CD4-positive, alpha-beta memory T cell (primary cell): Measurements from ENCODE around the gene SUN2. TPM values are rescaled to one million over a fixed set of nuclear protein-coding genes. Genes with fewer than 3 reads are reported as not detected.

Source experiments
- CTCF ChIA-PET: fragments of 350-600 bp; sonication (Branson Sonifier 250); formaldehyde crosslinking; loops from one replicate; lab custom pipeline; 2021; ENCODE audit warnings: inconsistent platforms; ENCODE audit not compliant: partially characterized antibody; lab: Charles Lee
- POLR2A ChIA-PET: fragments of 350-600 bp; sonication (Branson Sonifier 250); formaldehyde crosslinking; loops from one replicate; lab custom pipeline; 2021; ENCODE audit not compliant: partially characterized antibody; lab: Charles Lee
- DNase-seq, 5 donors: peaks; one replicate each; pipeline versions ENCODE4 v3.0.0 to v3.0.0-alpha.2; 2020 to 2022; ENCODE audit warnings: mixed read lengths in 1 of 5
- H3K27ac ChIP-seq: one replicate; pipeline ENCODE4 v1.7.0; 2013; ENCODE audit warnings: low read depth, low read length
- H3K27me3 ChIP-seq: 2 replicates; pipeline ENCODE4 v1.7.0; 2013; ENCODE audit warnings: mild to moderate bottlenecking, low read length, moderate library complexity; ENCODE audit not compliant: insufficient read depth
- H3K36me3 ChIP-seq: 2 replicates; pipeline ENCODE4 v1.7.0; 2013; ENCODE audit warnings: mild to moderate bottlenecking, low read length, moderate library complexity; ENCODE audit not compliant: insufficient read depth
- H3K4me1 ChIP-seq: 2 replicates; pipeline ENCODE4 v1.7.0; 2013; ENCODE audit warnings: mild to moderate bottlenecking, low read length, moderate library complexity; ENCODE audit not compliant: insufficient read depth
- H3K4me3 ChIP-seq, 2 donors: one replicate each; pipeline ENCODE4 v1.7.0; 2013; ENCODE audit warnings: low read length in 2 of 2, mild to moderate bottlenecking in 1 of 2
- H3K9me3 ChIP-seq, 2 donors: one replicate each; pipeline ENCODE4 v1.7.0; 2013; ENCODE audit warnings: low read length in 2 of 2, control low read depth in 1 of 2; ENCODE audit not compliant: control insufficient read depth in 1 of 2
- H3K27ac Mint-ChIP-seq, 7 donors: one replicate each; pipeline ENCODE4 v1.8.0; 2020 to 2021; ENCODE audit warnings: mixed read lengths in 7 of 7, mild to moderate bottlenecking in 6 of 7, inconsistent platforms in 3 of 7, moderate library complexity in 3 of 7
- H3K27me3 Mint-ChIP-seq, 2 donors: one replicate each; pipeline ENCODE4 v1.8.0; 2020 to 2021; ENCODE audit warnings: mixed read lengths in 2 of 2
- H3K36me3 Mint-ChIP-seq, 2 donors: one replicate each; pipeline ENCODE4 v1.8.0; 2020 to 2021; ENCODE audit warnings: mixed read lengths in 2 of 2, inconsistent platforms in 1 of 2, mild to moderate bottlenecking in 1 of 2
- H3K4me1 Mint-ChIP-seq, 4 donors: one replicate each; pipeline ENCODE4 v1.8.0; 2020 to 2021; ENCODE audit warnings: mixed read lengths in 4 of 4, mild to moderate bottlenecking in 1 of 4
- H3K4me3 Mint-ChIP-seq, 8 donors: one replicate each; pipeline ENCODE4 v1.8.0; 2020 to 2021; ENCODE audit warnings: mixed read lengths in 8 of 8, mild to moderate bottlenecking in 7 of 8, moderate library complexity in 6 of 8, inconsistent platforms in 3 of 8
- H3K9me3 Mint-ChIP-seq, 8 donors: one replicate each; pipeline ENCODE4 v1.8.0; 2020 to 2021; ENCODE audit warnings: mixed read lengths in 8 of 8, mild to moderate bottlenecking in 5 of 8, inconsistent platforms in 3 of 8, moderate library complexity in 1 of 8
- intact Hi-C: fragments of 100-400 bp; cut with micrococcal nuclease; formaldehyde crosslinking; loops from one replicate; pipeline ENCODE4 v1.15.1; 2023
- polyA plus RNA-seq, 2 donors: library from polyadenylated mRNA; unstranded; fragments of 300-500 nt; fragmentation: Illumina TruSeq; gene quantifications; one replicate each; pipeline ENCODE4 v1.2.3, GENCODE V29; 2021
- total RNA-seq, 2 experiments: library from RNA; stranded (reverse); gene quantifications; one replicate each; pipeline ENCODE4 v1.2.3, GENCODE V29; 2021

SUN2 gene
- total and polyA plus RNA-seq, 4 experiments from 2014 or later = 323 to 1,004 (median 815) TPM

DNA sequence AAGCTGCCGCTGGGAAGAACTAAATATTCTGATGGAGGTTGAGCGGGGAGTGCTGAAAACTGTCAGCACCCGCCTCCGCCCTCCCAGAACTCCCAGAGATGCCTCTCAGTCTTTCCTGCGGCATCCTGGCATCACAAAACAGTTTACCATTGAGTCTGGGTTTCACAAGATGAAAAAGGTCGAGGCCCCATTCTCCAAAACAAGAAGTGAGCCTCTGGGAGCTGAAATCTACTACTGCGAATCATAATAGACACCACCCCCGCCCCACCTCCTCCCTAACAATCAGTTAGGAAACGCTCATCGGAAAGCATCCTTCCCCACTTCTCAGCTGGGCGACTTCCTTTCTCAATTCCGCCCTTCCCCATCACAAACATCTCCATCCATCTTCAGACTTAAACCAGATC lies 1.0 kb downstream of the SUN2 start:
- intact Hi-C loops = loop anchor here (5.0 kb wide), 2 partner anchors 32 to 88 kb away; partner anchors contain the start of gene NPTXR
- Mint-ChIP-seq H3K4me1 (peaks cover 42 to 88% (median 60%) of the 10 kb centered on the region in 4 donors), H3K27ac (peak overlapping the region; percentile 80 to 99 (median 98)), H3K9me3 (peaks cover 0 to 2% (median 0%) of the 10 kb centered on the region in 8 donors), H3K36me3 (peaks cover 38 to 52% of the 10 kb centered on the region in 2 donors), H3K4me3 (peak overlapping the region; percentile 97 to 99 (median 99)), H3K27me3 (no peaks in the 10 kb centered on the region)
- H3K27ac ChIP-seq = peak overlapping the region; percentile 74
- DNase-seq = peak in 3 of 5 donors; percentile 36 to 61 (median 45)
- no peaks in the 10 kb centered on the region for H3K9me3 ChIP-seq
- POLR2A ChIA-PET = interaction anchor here (0.5 to 42.6 kb wide), 9 partner anchors 5 to 564 kb away, joined by 4 to 1746 read pairs (median 9); partner anchors contain the start of genes CBX6, GTPBP1, NPTXR and SUN2
- peaks cover 33% of the 10 kb centered on the region for H3K36me3 ChIP-seq
- H3K4me1 ChIP-seq = peaks cover 76% of the 10 kb centered on the region
- CTCF ChIA-PET = interaction anchor here (0.8 to 1.9 kb wide), 2 partner anchors 21 to 115 kb away, joined by 3 to 9 read pairs; no protein-coding TSS in a partner anchor
- peak overlapping the region; percentile 68 to 98 for H3K4me3 ChIP-seq
- H3K27me3 ChIP-seq = no peaks in the 10 kb centered on the region

DNA sequence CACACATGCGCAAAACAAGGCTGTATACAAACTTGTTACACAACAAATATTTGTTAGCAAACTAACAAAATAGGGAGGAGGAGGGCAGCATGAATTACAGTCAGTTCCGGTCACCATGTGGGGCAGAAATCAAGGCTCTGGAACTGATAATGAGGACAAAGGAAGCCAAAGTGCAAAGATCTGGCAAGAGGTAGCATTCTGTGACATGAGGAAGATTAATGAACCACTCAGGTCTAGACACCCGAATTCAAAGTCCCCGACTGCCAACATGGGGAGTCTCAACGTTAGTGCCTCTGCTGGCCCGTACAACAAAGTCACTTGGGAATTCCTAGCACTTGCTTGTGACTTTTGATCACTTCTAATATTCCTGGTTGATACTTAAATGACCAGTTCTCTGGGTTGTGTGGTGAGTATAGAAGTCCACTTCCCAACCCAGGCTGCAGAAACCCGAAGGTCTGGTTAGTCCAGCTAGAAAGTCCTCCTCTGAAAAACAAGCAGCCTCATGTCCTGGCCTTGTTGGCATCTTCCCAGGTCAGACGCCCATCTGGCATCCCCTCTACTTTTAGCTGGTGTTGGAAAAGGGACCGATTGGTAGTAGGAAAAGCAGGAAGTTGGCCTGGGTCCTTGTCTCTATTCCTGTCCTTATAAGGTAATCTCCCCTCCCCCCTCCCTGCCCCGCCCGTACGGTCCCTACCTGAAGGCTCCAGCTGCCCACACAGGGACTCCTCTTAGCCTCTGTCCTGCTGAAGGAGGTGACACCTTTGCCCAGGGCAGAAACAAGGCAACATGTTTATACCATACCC lies 1.6 kb downstream of the SUN2 start:
- Mint-ChIP-seq H3K9me3 (peaks cover 0 to 2% (median 0%) of the 10 kb centered on the region in 8 donors), H3K4me1 (peaks cover 44 to 89% (median 61%) of the 10 kb centered on the region in 4 donors), H3K27ac (peak overlapping the region; percentile 89 to 99 (median 98)), H3K36me3 (peaks cover 43 to 58% of the 10 kb centered on the region in 2 donors), H3K27me3 (no peaks in the 10 kb centered on the region), H3K4me3 (peak overlapping the region; percentile 97 to 99 (median 99))
- peaks cover 40% of the 10 kb centered on the region for H3K36me3 ChIP-seq
- intact Hi-C loops = no loop called here
- CTCF ChIA-PET = interaction anchor here (0.8 to 1.9 kb wide), 3 partner anchors 21 to 116 kb away, joined by 3 to 9 read pairs (median 4); no protein-coding TSS in a partner anchor
- POLR2A ChIA-PET = interaction anchor here (0.6 to 42.6 kb wide), 11 partner anchors 5 to 564 kb away, joined by 3 to 1746 read pairs (median 6); partner anchors contain the start of genes CBX6, GTPBP1, NPTXR and SUN2
- no peaks in the 10 kb centered on the region for H3K9me3 ChIP-seq
- no peaks in the 10 kb centered on the region for H3K27me3 ChIP-seq
- H3K4me1 ChIP-seq = peaks cover 80% of the 10 kb centered on the region
- peak overlapping the region; percentile 68 to 98 for H3K4me3 ChIP-seq
- peak in 2 of 5 donors; percentile 23 to 37 for DNase-seq
- peak overlapping the region; percentile 74 for H3K27ac ChIP-seq

- ChIA-PET POLR2A (interaction anchor here (0.6 to 42.6 kb wide), 19 partner anchors 2 to 1292 kb away, joined by 3 to 1746 read pairs (median 7); partner anchors contain the start of genes CBX6, DNAL4, GTPBP1 and NPTXR), CTCF (interaction anchor here (0.8 to 4.4 kb wide), 9 partner anchors 11 to 118 kb away, joined by 3 to 42 read pairs (median 4); no protein-coding TSS in a partner anchor)
- Mint-ChIP-seq H3K4me3 (peak overlapping the region; percentile 97 to 99 (median 99)), H3K9me3 (peaks cover 0 to 2% (median 0%) of the 10 kb centered on the region in 8 donors), H3K4me1 (peaks cover 25 to 69% (median 43%) of the 10 kb centered on the region in 4 donors), H3K36me3 (peaks cover 55 to 76% of the 10 kb centered on the region in 2 donors), H3K27me3 (no peaks in the 10 kb centered on the region), H3K27ac (peak overlapping the region; percentile 98 to 100 (median 99))
- Histone ChIP-seq H3K9me3 (no peaks in the 10 kb centered on the region), H3K27me3 (no peaks in the 10 kb centered on the region), H3K4me1 (peaks cover 70% of the 10 kb centered on the region), H3K36me3 (peaks cover 61% of the 10 kb centered on the region), H3K4me3 (peak overlapping the region; percentile 68 to 80), H3K27ac (peak overlapping the region; percentile 74)
- intact Hi-C loops = loop anchor here (1.0 kb wide), 1 partner anchor 18 kb away; no protein-coding TSS in a partner anchor
- peak; percentile 86 to 90 (median 87) for DNase-seq
Measured at GRCh38 chr22:38751422-38752346, 4.1 kb downstream of the SUN2 start.

GRCh38 chr22:38751066-38751421 lies 4.8 kb downstream of the SUN2 start:
- Histone ChIP-seq H3K4me3 (peak overlapping the region; percentile 68 to 80), H3K4me1 (peaks cover 66% of the 10 kb centered on the region), H3K9me3 (no peaks in the 10 kb centered on the region), H3K36me3 (peaks cover 67% of the 10 kb centered on the region), H3K27ac (peak overlapping the region; percentile 74), H3K27me3 (no peaks in the 10 kb centered on the region)
- H3K36me3 Mint-ChIP-seq = peaks cover 55 to 77% of the 10 kb centered on the region in 2 donors
- peaks cover 0 to 2% (median 0%) of the 10 kb centered on the region in 8 donors for H3K9me3 Mint-ChIP-seq
- no peak for DNase-seq
- H3K4me3 Mint-ChIP-seq = peak overlapping the region; percentile 97 to 99 (median 99)
- POLR2A ChIA-PET = interaction anchor here (1.2 to 42.6 kb wide), 11 partner anchors 1 to 423 kb away, joined by 3 to 1746 read pairs (median 8); partner anchors contain the start of genes CBX6, GTPBP1, SUN2 and TOMM22
- no peaks in the 10 kb centered on the region for H3K27me3 Mint-ChIP-seq
- H3K27ac Mint-ChIP-seq = peak overlapping the region; percentile 98 to 100 (median 99)
- H3K4me1 Mint-ChIP-seq = peaks cover 25 to 65% (median 41%) of the 10 kb centered on the region in 4 donors
- CTCF ChIA-PET = interaction anchor here (1.1 to 4.4 kb wide), 8 partner anchors 10 to 119 kb away, joined by 3 to 42 read pairs (median 4); no protein-coding TSS in a partner anchor
- intact Hi-C loops = loop anchor here (1.0 kb wide), 1 partner anchor 18 kb away; no protein-coding TSS in a partner anchor

DNA sequence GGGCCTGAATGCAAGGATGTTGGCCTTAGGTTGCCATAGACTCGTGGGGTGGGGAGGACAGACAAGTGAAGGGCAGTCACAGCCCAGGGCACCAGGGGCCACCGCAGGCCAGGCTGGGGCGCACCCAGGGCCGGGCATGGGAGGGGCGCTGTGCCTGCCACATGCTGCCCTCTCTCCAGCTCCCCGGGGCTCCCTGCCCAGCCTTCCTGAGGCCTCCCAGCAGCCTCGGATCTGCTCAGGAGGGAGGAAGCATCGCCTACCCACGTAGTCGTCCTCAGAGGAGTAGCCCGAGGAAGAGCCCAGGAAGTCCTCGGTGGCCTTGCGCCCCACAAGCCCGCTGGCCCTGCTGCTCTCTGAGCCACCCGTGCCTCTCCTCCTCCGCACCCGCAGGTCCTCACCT lies 5.2 kb downstream of the SUN2 start:
- Mint-ChIP-seq H3K36me3 (peaks cover 59 to 81% of the 10 kb centered on the region in 2 donors), H3K9me3 (peaks cover 0 to 2% (median 0%) of the 10 kb centered on the region in 8 donors), H3K27me3 (no peaks in the 10 kb centered on the region), H3K4me1 (peaks cover 25 to 69% (median 43%) of the 10 kb centered on the region in 4 donors), H3K27ac (peak overlapping the region; percentile 80 to 100 (median 99)), H3K4me3 (peak overlapping the region; percentile 41 to 99 (median 98))
- DNase-seq = peak in 1 of 5 donors; percentile 36
- Histone ChIP-seq H3K4me3 (peak overlapping the region in 1 of 2 donors; percentile 68), H3K4me1 (peaks cover 70% of the 10 kb centered on the region), H3K9me3 (no peaks in the 10 kb centered on the region), H3K27ac (peak overlapping the region; percentile 74), H3K27me3 (no peaks in the 10 kb centered on the region), H3K36me3 (peaks cover 71% of the 10 kb centered on the region)
- ChIA-PET CTCF (interaction anchor here (1.0 to 4.4 kb wide), 8 partner anchors 9 to 120 kb away, joined by 3 to 42 read pairs (median 4); no protein-coding TSS in a partner anchor), POLR2A (interaction anchor here (1.5 to 42.6 kb wide), 8 partner anchors 1 to 423 kb away, joined by 3 to 1746 read pairs (median 18); partner anchors contain the start of genes GTPBP1, SUN2 and TOMM22)
- intact Hi-C loops = loop anchor here (1.0 kb wide), 1 partner anchor 17 kb away; no protein-coding TSS in a partner anchor
